IMR-90 (cell line): ENCODE results near the gene GABPB1. TPM values are rescaled to one million over a fixed set of nuclear protein-coding genes. Genes with fewer than 3 reads are reported as not detected.

Source experiments
- ATAC-seq: fragments of 200-7000 bp; cut with Tn5 transposase; 2 replicates; pipeline ENCODE4 v1.9.1; 2020; ENCODE audit warnings: low read depth, mild to moderate bottlenecking, moderate library complexity
- BruUV-seq: library from RNA; stranded (reverse); fragments of 400-500 nt; replicated peaks from 2 replicates; lab custom pipeline; 2021; lab: Mats Ljungman, UMichigan
- CTCF ChIA-PET: fragments of 300-600 bp; formaldehyde crosslinking; extraction: SDS; loops from one replicate; lab custom pipeline; 2021; ENCODE audit warnings: antibody characterized with exemption; lab: Yijun Ruan, JAX
- POLR2A ChIA-PET: fragments of 300-600 bp; sonication (Branson Sonifier 250); formaldehyde crosslinking; loops from one replicate; lab custom pipeline; 2022; ENCODE audit warnings: antibody characterized with exemption; ENCODE audit not compliant: unreplicated experiment; lab: Charles Lee
- DNase-seq: peaks from one replicate; pipeline ENCODE4 v3.0.0; 2013
- H2AFZ ChIP-seq: replicated peaks from 2 replicates; pipeline ENCODE3; 2013; ENCODE audit warnings: low read length, mild to moderate bottlenecking; ENCODE audit not compliant: poor library complexity
- H2AK5ac ChIP-seq: 2 replicates; pipeline ENCODE4 v1.6.1; 2013; ENCODE audit warnings: low read depth, low read length, inconsistent platforms
- H2AK9ac ChIP-seq: replicated peaks from 2 replicates; pipeline ENCODE3; 2013; ENCODE audit warnings: mild to moderate bottlenecking, low read depth, low read length, moderate library complexity; ENCODE audit not compliant: poor library complexity
- H2BK120ac ChIP-seq: 2 replicates; pipeline ENCODE4 v1.6.1; 2013; ENCODE audit warnings: low read depth, low read length, inconsistent platforms
- H2BK15ac ChIP-seq: 3 replicates; pipeline ENCODE4 v1.6.1; 2013; ENCODE audit warnings: low read depth, low read length, inconsistent platforms
- H2BK20ac ChIP-seq: 2 replicates; pipeline ENCODE4 v1.6.1; 2013; ENCODE audit warnings: low read depth, mild to moderate bottlenecking, inconsistent platforms, low read length, moderate library complexity
- H2BK5ac ChIP-seq: 2 replicates; pipeline ENCODE4 v1.6.1; 2013; ENCODE audit warnings: mild to moderate bottlenecking, low read depth, low read length, inconsistent platforms; ENCODE audit not compliant: poor library complexity, severe bottlenecking
- H3K14ac ChIP-seq: replicated peaks from 2 replicates; pipeline ENCODE4 v1.6.1; 2013; ENCODE audit warnings: low read depth, low read length, inconsistent platforms
- H3K18ac ChIP-seq: 2 replicates; pipeline ENCODE4 v1.6.1; 2013; ENCODE audit warnings: low read depth, low read length, control low read depth
- H3K23ac ChIP-seq: 2 replicates; pipeline ENCODE4 v1.6.1; 2013; ENCODE audit warnings: low read depth, low read length, inconsistent platforms
- H3K27ac ChIP-seq: 2 replicates; pipeline ENCODE4 v1.5.1; 2013; ENCODE audit warnings: mild to moderate bottlenecking, control low read depth, low read length; ENCODE audit not compliant: insufficient read depth
- H3K27me3 ChIP-seq: 2 replicates; pipeline ENCODE4 v1.6.1; 2013; ENCODE audit warnings: low read length; ENCODE audit not compliant: control insufficient read depth, insufficient read depth
- H3K36me3 ChIP-seq: 2 replicates; pipeline ENCODE4 v1.6.1; 2013; ENCODE audit warnings: low read length, mixed read lengths; ENCODE audit not compliant: control insufficient read depth, insufficient read depth
- H3K4ac ChIP-seq: 2 replicates; pipeline ENCODE4 v1.6.1; 2013; ENCODE audit warnings: low read depth, low read length, inconsistent platforms
- H3K4me1 ChIP-seq: 2 replicates; pipeline ENCODE4 v1.6.1; 2013; ENCODE audit warnings: low read length, mixed read lengths; ENCODE audit not compliant: control insufficient read depth, insufficient read depth
- H3K4me2 ChIP-seq: 2 replicates; pipeline ENCODE4 v1.6.1; 2013; ENCODE audit warnings: low read depth, mild to moderate bottlenecking, control low read depth, low read length, moderate library complexity
- H3K4me3 ChIP-seq: 2 replicates; pipeline ENCODE4 v1.5.1; 2013; ENCODE audit warnings: low read depth, mild to moderate bottlenecking, control low read depth, low read length, moderate library complexity; ENCODE audit not compliant: insufficient read depth
- H3K56ac ChIP-seq: 2 replicates; pipeline ENCODE4 v1.6.1; 2013; ENCODE audit warnings: low read length, inconsistent platforms; ENCODE audit not compliant: insufficient read depth; ENCODE audit errors: extremely low read depth
- H3K79me1 ChIP-seq, 2 experiments: 2 replicates each; pipeline ENCODE4 v1.6.1; 2013; ENCODE audit warnings: low read length in 2 of 2, inconsistent platforms in 1 of 2, low read depth in 1 of 2
- H3K9ac ChIP-seq: 2 replicates; pipeline ENCODE4 v1.6.1; 2013; ENCODE audit warnings: low read depth, low read length, control low read depth
- H3K9me1 ChIP-seq: 2 replicates; pipeline ENCODE4 v1.6.1; 2013; ENCODE audit warnings: low read length, inconsistent platforms; ENCODE audit not compliant: insufficient read depth
- H3K9me3 ChIP-seq: 2 replicates; pipeline ENCODE4 v1.6.1; 2013; ENCODE audit warnings: low read length; ENCODE audit not compliant: control insufficient read depth, insufficient read depth
- H4K20me1 ChIP-seq: 2 replicates; pipeline ENCODE4 v1.6.1; 2013; ENCODE audit warnings: low read length, inconsistent platforms; ENCODE audit not compliant: insufficient read depth
- H4K5ac ChIP-seq: 2 replicates; pipeline ENCODE4 v1.6.1; 2013; ENCODE audit warnings: mild to moderate bottlenecking, low read depth, low read length, control low read depth
- H4K8ac ChIP-seq, 2 experiments: 2 replicates each; pipeline ENCODE4 v1.6.1; 2013; ENCODE audit warnings: low read depth in 2 of 2, low read length in 2 of 2, control low read depth in 1 of 2, inconsistent platforms in 1 of 2
- H4K91ac ChIP-seq: 2 replicates; pipeline ENCODE4 v1.6.1; 2013; ENCODE audit warnings: low read depth, low read length, inconsistent platforms; ENCODE audit not compliant: insufficient read depth
- BHLHE40 ChIP-seq: fragments of 150-350 bp; IDR thresholded peaks from 2 replicates; pipeline ENCODE4 v1.6.1; 2016; ENCODE audit warnings: mild to moderate bottlenecking, low read depth, low read length
- CEBPB ChIP-seq: IDR thresholded peaks from 2 replicates; pipeline ENCODE4 v1.6.1; 2012; ENCODE audit warnings: low read depth, low read length, improper control_type of control experiment
- FOS ChIP-seq: fragments of 150-350 bp; IDR thresholded peaks from 2 replicates; pipeline ENCODE4 v1.6.1; 2016; ENCODE audit warnings: low read depth, low read length
- RCOR1 ChIP-seq: IDR thresholded peaks from 2 replicates; pipeline ENCODE4 v1.6.1; 2012; ENCODE audit warnings: mild to moderate bottlenecking, low read length, improper control_type of control experiment; ENCODE audit not compliant: insufficient replicate concordance
- WGBS, 2 experiments: methylation state at CpG; one replicate each; pipeline versions ENCODE4 v1.1.5 to v1.1.7; 2013; ENCODE audit warnings: missing lambda C conversion rate in 2 of 2; ENCODE audit not compliant: insufficient read length in 1 of 2; ENCODE audit errors: extremely low coverage in 2 of 2; 5-methylcytosine and 5-hydroxymethylcytosine counted together
- dilution Hi-C: fragments of 300-500 bp; cut with HindIII; formaldehyde crosslinking; loops from one replicate; pipeline ENCODE4 v1.14.3; 2018; ENCODE audit warnings: low sequenced_read_pairs; ENCODE audit not compliant: unreplicated experiment
- in situ Hi-C: fragments of 300-500 bp; cut with MboI; formaldehyde crosslinking; loops from 3 replicates; pipeline ENCODE4 v1.14.3; 2019; ENCODE audit warnings: low sequenced_read_pairs, inconsistent platforms, mixed read lengths
- intact Hi-C: fragments of 100-400 bp; cut with micrococcal nuclease; formaldehyde crosslinking; loops from 2 replicates; pipeline ENCODE4 v1.10.0; 2022
- polyA plus RNA-seq, 3 experiments: library from polyadenylated mRNA; depleted of rRNA; stranded (reverse); fragments of >200 nt; gene quantifications; 2 replicates each; pipeline ENCODE4 v1.2.3, GENCODE V29; 2012; ENCODE audit warnings: low replicate concordance in 1 of 3
- total RNA-seq: library from RNA; depleted of rRNA; stranded (reverse); fragments of >200 nt; gene quantifications from 2 replicates; pipeline ENCODE4 v1.2.3, GENCODE V29; 2012

The GABPB1 gene
- total and polyA plus RNA-seq, 2 of the 4 experiments (the other 2 are of a cell fraction) = 26.3 to 89.3 TPM

- Histone ChIP-seq H3K9ac (no peak overlapping the region), H3K27me3 (no peaks in the 10 kb centered on the region), H4K20me1 (no peaks in the 10 kb centered on the region), H3K18ac (no peak overlapping the region), H3K27ac (no peak overlapping the region), H3K9me1 (no peaks in the 10 kb centered on the region; the same call in 1 of the 2 replicates), H2AK9ac (no peak overlapping the region), H3K4me3 (no peak overlapping the region), H3K4me1 (no peaks in the 10 kb centered on the region), H3K14ac (no peak overlapping the region), H3K9me3 (no peaks in the 10 kb centered on the region), H3K56ac (no peak overlapping the region), H2AK5ac (no peak overlapping the region), H3K36me3 (peaks cover 2% of the 10 kb centered on the region; the same call in 1 of the 2 replicates), H3K23ac (no peak overlapping the region), H2BK5ac (no peak overlapping the region), H2BK15ac (no peak overlapping the region), H2BK20ac (no peak overlapping the region), H2AFZ (no peak overlapping the region), H3K4me2 (no peak overlapping the region), H3K4ac (no peak overlapping the region), H2BK120ac (no peak overlapping the region), H4K5ac (no peak overlapping the region), H4K91ac (no peak overlapping the region), H3K79me1 (no peaks in the 10 kb centered on the region), H4K8ac (no peak overlapping the region)
- TF ChIP-seq FOS (no peak), RCOR1 (no peak), BHLHE40 (no peak), CEBPB (no peak)
- in situ Hi-C loops = no loop called here
- ATAC-seq (no peak), DNase-seq (no peak)
- dilution Hi-C loops = no loop called here
- intact Hi-C loops = no loop called here
- no TSS peak for BruUV-seq
- no CpG with 5 or more reads among the region's 5 CpGs for WGBS, 2 experiments
- POLR2A ChIA-PET = no interaction called here
- CTCF ChIA-PET = no interaction called here
Measured at GRCh38 chr15:50281427-50281826, 73.6 kb downstream of the GABPB1 start.
